ENCODE measurements around the gene PITRM1. TPM values are rescaled to one million over a fixed set of nuclear protein-coding genes. Genes with fewer than 3 reads are reported as not detected.
A peak's percentile ranks its signal among the peaks of the same experiment; 100 is the strongest.

PITRM1 gene
- total RNA-seq, 1 donor = 84.6 TPM

GRCh38 chr10:3215153-3215775, 42.7 kb upstream of the PITRM1 start:
- H3K4me3 ChIP-seq (ENCODE audit: low read depth, low read length) = no peak overlapping the region
- no peak for DNase-seq (ENCODE audit: low read depth)
- no peak for TF ChIP-seq CTCF (IDR thresholded peaks at IDR 0.05; ENCODE audit: insufficient read depth, low read depth, low read length)

GRCh38 chr10:3213758-3214515, 41.4 kb upstream of the PITRM1 start:
- peak; percentile 53 for DNase-seq (ENCODE audit: low read depth)
- no peak overlapping the region for H3K4me3 ChIP-seq (ENCODE audit: low read depth, low read length)
- no peak for TF ChIP-seq CTCF (IDR thresholded peaks at IDR 0.05; ENCODE audit: insufficient read depth, low read depth, low read length)

- DNase-seq (ENCODE audit: low read depth) = peak; percentile 85
- H3K4me3 ChIP-seq (ENCODE audit: low read depth, low read length) = no peak overlapping the region
- no peak for TF ChIP-seq CTCF (IDR thresholded peaks at IDR 0.05; ENCODE audit: insufficient read depth, low read depth, low read length)
Measured at GRCh38 chr10:3213208-3213607, 40.6 kb upstream of the PITRM1 start.

GRCh38 chr10:3210251-3210877, 37.8 kb upstream of the PITRM1 start:
- H3K4me3 ChIP-seq (ENCODE audit: low read depth, low read length) = no peak overlapping the region
- no peak for DNase-seq (ENCODE audit: low read depth)
- no peak for TF ChIP-seq CTCF (IDR thresholded peaks at IDR 0.05; ENCODE audit: insufficient read depth, low read depth, low read length)

GRCh38 chr10:3208481-3209406, 36.2 kb upstream of the PITRM1 start:
- no peak for DNase-seq (ENCODE audit: low read depth)
- TF ChIP-seq CTCF (IDR thresholded peaks at IDR 0.05; ENCODE audit: insufficient read depth, low read depth, low read length) = no peak
- H3K4me3 ChIP-seq (ENCODE audit: low read depth, low read length) = no peak overlapping the region

- TF ChIP-seq CTCF (IDR thresholded peaks at IDR 0.05; ENCODE audit: insufficient read depth, low read depth, low read length) = no peak
- no peak overlapping the region for H3K4me3 ChIP-seq (ENCODE audit: low read depth, low read length)
- no peak for DNase-seq (ENCODE audit: low read depth)
Measured at GRCh38 chr10:3207351-3207750, 34.8 kb upstream of the PITRM1 start.
